ENCODE results near the gene LAMA2.

The LAMA2 gene

GRCh38 chr6:129501740-129502660, 619.1 kb downstream of the LAMA2 start:
- H3K9me3 ChIP-seq (ENCODE audit: insufficient read depth, low read depth, low read length) = no peaks in the 10 kb centered on the region
- no peaks in the 10 kb centered on the region for H3K27me3 ChIP-seq (ENCODE audit: insufficient read depth, low read length, poor library complexity, severe bottlenecking)
- H3K36me3 ChIP-seq (ENCODE audit: insufficient read depth, low read length) = no peaks in the 10 kb centered on the region
- TF ChIP-seq EZH2phosphoT487 (IDR thresholded peaks at IDR 0.05; ENCODE audit: borderline replicate concordance) = no peak
- no peak for TF ChIP-seq CTCF (conservative IDR thresholded peaks at IDR 0.05; ENCODE audit: low read length)
- H3K9ac ChIP-seq (ENCODE audit: low read depth, low read length, poor library complexity, severe bottlenecking) = no peak overlapping the region
- H4K20me1 ChIP-seq (ENCODE audit: insufficient read depth, low read length, poor library complexity, severe bottlenecking) = no peaks in the 10 kb centered on the region
- no peaks in the 10 kb centered on the region for H3K79me2 ChIP-seq (ENCODE audit: insufficient read depth, low read length)
- no peaks in the 10 kb centered on the region for H3K9me2 ChIP-seq (replicated peaks; ENCODE audit: low read depth, low read length)
- no peaks in the 10 kb centered on the region for H3F3A ChIP-seq (ENCODE audit: low read depth)
- peaks cover 27% of the 10 kb centered on the region for H3K4me1 ChIP-seq (ENCODE audit: insufficient read depth, low read length, poor library complexity, severe bottlenecking)
- no peak overlapping the region for H2AFZ ChIP-seq (ENCODE audit: low read length)
- peak overlapping the region; percentile 79 for H3K4me2 ChIP-seq (ENCODE audit: low read depth, low read length, poor library complexity, severe bottlenecking)
- peak overlapping the region; percentile 65 for H3K4me3 ChIP-seq (ENCODE audit: low read length, poor library complexity, severe bottlenecking)

GRCh38 chr6:129504456-129504855, 621.5 kb downstream of the LAMA2 start:
- no peak overlapping the region for H2AFZ ChIP-seq (ENCODE audit: low read length)

GRCh38 chr6:129507059-129507807, 624.3 kb downstream of the LAMA2 start:
- Histone ChIP-seq H3K4me3 (ENCODE audit: low read length, poor library complexity, severe bottlenecking) (no peak overlapping the region), H3K9me3 (ENCODE audit: insufficient read depth, low read depth, low read length) (no peaks in the 10 kb centered on the region), H3K4me2 (ENCODE audit: low read depth, low read length, poor library complexity, severe bottlenecking) (no peak overlapping the region), H2AFZ (ENCODE audit: low read length) (no peak overlapping the region), H4K20me1 (ENCODE audit: insufficient read depth, low read length, poor library complexity, severe bottlenecking) (no peaks in the 10 kb centered on the region), H3F3A (ENCODE audit: low read depth) (no peaks in the 10 kb centered on the region), H3K9me2 (replicated peaks; ENCODE audit: low read depth, low read length) (no peaks in the 10 kb centered on the region), H3K4me1 (ENCODE audit: insufficient read depth, low read length, poor library complexity, severe bottlenecking) (peaks cover 11% of the 10 kb centered on the region), H3K36me3 (ENCODE audit: insufficient read depth, low read length) (no peaks in the 10 kb centered on the region), H3K27me3 (ENCODE audit: insufficient read depth, low read length, poor library complexity, severe bottlenecking) (no peaks in the 10 kb centered on the region), H3K79me2 (ENCODE audit: insufficient read depth, low read length) (no peaks in the 10 kb centered on the region), H3K9ac (ENCODE audit: low read depth, low read length, poor library complexity, severe bottlenecking) (no peak overlapping the region)
- no peak for TF ChIP-seq EZH2phosphoT487 (IDR thresholded peaks at IDR 0.05; ENCODE audit: borderline replicate concordance)
- no peak for TF ChIP-seq CTCF (conservative IDR thresholded peaks at IDR 0.05; ENCODE audit: low read length)

More at GRCh38 chr6:129504456-129504855, 621.5 kb downstream of the LAMA2 start:
- no peak for TF ChIP-seq EZH2phosphoT487 (IDR thresholded peaks at IDR 0.05; ENCODE audit: borderline replicate concordance)
- TF ChIP-seq CTCF (conservative IDR thresholded peaks at IDR 0.05; ENCODE audit: low read length) = no peak
- Histone ChIP-seq H3K9me3 (ENCODE audit: insufficient read depth, low read depth, low read length) (no peaks in the 10 kb centered on the region), H3K79me2 (ENCODE audit: insufficient read depth, low read length) (no peaks in the 10 kb centered on the region), H3K9me2 (replicated peaks; ENCODE audit: low read depth, low read length) (no peaks in the 10 kb centered on the region), H4K20me1 (ENCODE audit: insufficient read depth, low read length, poor library complexity, severe bottlenecking) (no peaks in the 10 kb centered on the region), H3K4me3 (ENCODE audit: low read length, poor library complexity, severe bottlenecking) (no peak overlapping the region), H3F3A (ENCODE audit: low read depth) (no peaks in the 10 kb centered on the region), H3K4me2 (ENCODE audit: low read depth, low read length, poor library complexity, severe bottlenecking) (no peak overlapping the region), H3K36me3 (ENCODE audit: insufficient read depth, low read length) (no peaks in the 10 kb centered on the region), H3K4me1 (ENCODE audit: insufficient read depth, low read length, poor library complexity, severe bottlenecking) (peaks cover 23% of the 10 kb centered on the region), H3K9ac (ENCODE audit: low read depth, low read length, poor library complexity, severe bottlenecking) (no peak overlapping the region), H3K27me3 (ENCODE audit: insufficient read depth, low read length, poor library complexity, severe bottlenecking) (no peaks in the 10 kb centered on the region)
